OCI-LY1 (cell line): ENCODE data around the gene IPO13.

Experiments
- CTCF ChIP-seq: fragments of 200-600 bp; sonication (generic), shearing (Covaris generic); IDR thresholded peaks from 2 replicates; pipeline ENCODE4 v1.5.1; 2017; ENCODE audit warnings: mild to moderate bottlenecking, antibody characterized with exemption, low read length, moderate library complexity, mixed read lengths
- EZH2 ChIP-seq: fragments of 200-600 bp; sonication (generic), shearing (Covaris generic); IDR thresholded peaks from 2 replicates; pipeline ENCODE4 v1.8.0; 2017; ENCODE audit warnings: borderline replicate concordance, mixed run types, mild to moderate bottlenecking, antibody characterized with exemption, low read length, moderate library complexity, mixed read lengths

- TF ChIP-seq CTCF (no peak), EZH2 (no peak)
Observed at GRCh38 chr1:43978551-43979260, 32.0 kb downstream of the IPO13 start, which contains the start of gene B4GALT2.
